Epithelial cell of umbilical artery (primary cell): ENCODE data around the gene A1CF. TPM values are rescaled to one million over a fixed set of nuclear protein-coding genes. Genes with fewer than 3 reads are reported as not detected.

Experiments
- total RNA-seq: library from RNA; depleted of rRNA; stranded (reverse); fragments of >200 nt; gene quantifications from 2 replicates; pipeline ENCODE4 v1.2.3, GENCODE V29; 2014

A1CF gene, protein sequence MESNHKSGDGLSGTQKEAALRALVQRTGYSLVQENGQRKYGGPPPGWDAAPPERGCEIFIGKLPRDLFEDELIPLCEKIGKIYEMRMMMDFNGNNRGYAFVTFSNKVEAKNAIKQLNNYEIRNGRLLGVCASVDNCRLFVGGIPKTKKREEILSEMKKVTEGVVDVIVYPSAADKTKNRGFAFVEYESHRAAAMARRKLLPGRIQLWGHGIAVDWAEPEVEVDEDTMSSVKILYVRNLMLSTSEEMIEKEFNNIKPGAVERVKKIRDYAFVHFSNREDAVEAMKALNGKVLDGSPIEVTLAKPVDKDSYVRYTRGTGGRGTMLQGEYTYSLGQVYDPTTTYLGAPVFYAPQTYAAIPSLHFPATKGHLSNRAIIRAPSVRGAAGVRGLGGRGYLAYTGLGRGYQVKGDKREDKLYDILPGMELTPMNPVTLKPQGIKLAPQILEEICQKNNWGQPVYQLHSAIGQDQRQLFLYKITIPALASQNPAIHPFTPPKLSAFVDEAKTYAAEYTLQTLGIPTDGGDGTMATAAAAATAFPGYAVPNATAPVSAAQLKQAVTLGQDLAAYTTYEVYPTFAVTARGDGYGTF
- not detected in 2 replicates for total RNA-seq

DNA sequence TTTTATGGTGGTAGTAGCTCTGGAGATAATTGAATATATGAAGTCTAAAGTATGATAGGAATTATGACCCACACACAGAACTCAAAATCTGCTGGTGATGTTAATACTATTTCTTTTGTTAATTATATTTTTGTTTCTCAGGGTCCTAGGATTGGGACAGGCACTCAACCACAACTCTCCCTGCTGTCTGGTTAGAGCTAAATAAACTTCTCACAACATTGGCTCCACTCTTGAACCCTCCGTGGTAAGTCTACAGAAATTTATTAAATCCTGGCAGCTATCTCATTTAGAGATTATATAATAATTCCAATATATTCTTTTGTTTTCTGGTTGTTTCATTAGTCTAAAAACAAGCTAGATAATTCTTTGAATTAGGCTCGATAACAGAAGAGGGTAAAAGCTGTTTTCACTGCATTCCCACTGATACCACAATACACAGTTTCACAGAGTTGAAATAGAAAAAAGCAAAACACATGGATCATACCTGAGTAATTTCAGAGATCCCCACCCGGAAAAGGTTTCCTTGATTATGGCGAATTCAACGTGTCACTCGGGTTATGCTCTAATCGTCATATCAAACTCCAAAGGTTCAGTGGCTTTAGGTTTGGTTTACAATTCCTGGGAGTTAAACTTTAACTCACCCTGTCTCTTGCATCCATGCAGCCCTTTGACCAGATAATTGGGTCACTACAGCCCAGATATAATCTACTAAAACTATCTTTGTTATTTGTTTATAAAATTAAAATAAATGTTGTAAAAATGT, at the start of gene A1CF:
Gene A1CF, minus strand, starts transcription at position 531 of the 763 bp plus-strand sequence. CDS start 25,687 bp downstream, outside the sequence.

Other genes with a start within 250 kb of the A1CF start
- 1.1 and 1.9 TPM in 2 replicates for gene ASAH2B, start 145.7 kb downstream of the A1CF start, total RNA-seq
- 1.1 and 1.6 TPM in 2 replicates for gene PRKG1, start 188.9 kb upstream of the A1CF start, total RNA-seq